HepG2 (cell line): ENCODE data around the gene SURF1. TPM values are rescaled to one million over a fixed set of nuclear protein-coding genes. Genes with fewer than 3 reads are reported as not detected.

ENCODE experiments used
- ATF2 ChIP-seq: sonication (generic); formaldehyde crosslinking; IDR thresholded peaks from 2 replicates; pipeline ENCODE4 v1.4.0; 2020; ENCODE audit warnings: missing genetic modification reagents
- FUBP1 ChIP-seq: sonication (generic); formaldehyde crosslinking; IDR thresholded peaks from 2 replicates; pipeline ENCODE4 v1.5.1; 2020; ENCODE audit warnings: missing genetic modification reagents, mild to moderate bottlenecking, borderline replicate concordance
- GPN1 ChIP-seq: sonication (generic); formaldehyde crosslinking; IDR thresholded peaks from 2 replicates; pipeline ENCODE4 v1.5.1; 2020; ENCODE audit warnings: missing genetic modification reagents, borderline replicate concordance
- NFIC ChIP-seq: IDR thresholded peaks from 2 replicates; pipeline ENCODE4 v1.6.1; 2012; ENCODE audit warnings: mild to moderate bottlenecking, low read length, inconsistent platforms
- TRIM22 ChIP-seq: fragments of 450-650 bp; IDR thresholded peaks from 2 replicates; pipeline ENCODE4 v1.6.1; 2017
- ZHX1 ChIP-seq: sonication (generic); formaldehyde crosslinking; IDR thresholded peaks from 2 replicates; pipeline ENCODE4 v1.8.1; 2022; ENCODE audit warnings: low read depth, mild to moderate bottlenecking, missing genetic modification reagents
- ZNF180 ChIP-seq: sonication (generic); formaldehyde crosslinking; IDR thresholded peaks from 2 replicates; pipeline ENCODE4 v1.4.0; 2020; ENCODE audit warnings: low read depth, missing genetic modification reagents, borderline replicate concordance
- ZNF432 ChIP-seq: sonication (generic); formaldehyde crosslinking; IDR thresholded peaks from 2 replicates; pipeline ENCODE4 v1.5.0; 2020; ENCODE audit warnings: missing genetic modification reagents, mild to moderate bottlenecking, borderline replicate concordance
- ZNF660 ChIP-seq: sonication (generic); formaldehyde crosslinking; IDR thresholded peaks from 2 replicates; pipeline ENCODE4 v1.5.1; 2020; ENCODE audit warnings: mild to moderate bottlenecking, low read depth, missing genetic modification reagents, borderline replicate concordance
- polyA plus RNA-seq, 8 experiments: library from polyadenylated mRNA; depleted of rRNA in 3 of 8; stranded (reverse) in 7 of 8; unstranded in 1 of 8; fragments of >200 nt; fragmentation: Illumina TruSeq in 4 of 8; extraction: Trizol in 4 of 8; gene quantifications; 2 replicates each; pipeline versions ENCODE4 v1.2.1 to v1.2.3, GENCODE V29; 2011 to 2016; ENCODE audit warnings: low read depth in 4 of 8, missing spikeins in 1 of 8, mixed read lengths in 1 of 8; ENCODE audit not compliant: insufficient read depth in 1 of 8
- total RNA-seq, 5 experiments: library from RNA; depleted of rRNA; stranded (reverse); fragments of >200 nt; fragmentation: Illumina TruSeq; extraction: Trizol; gene quantifications; 2 replicates each; pipeline ENCODE4 v1.2.3, GENCODE V29; 2016; ENCODE audit warnings: low read depth in 1 of 5
- TF ChIP-seq, protein P1 (sequence below), 2 experiments: fragments of 450-650 bp in 1 of 2; sonication (generic) in 1 of 2; formaldehyde crosslinking in 1 of 2; IDR thresholded peaks; 2 replicates each; pipeline versions ENCODE4 v1.6.1 to v1.8.0; 2016 to 2022; ENCODE audit warnings: antibody characterized with exemption in 1 of 2, mild to moderate bottlenecking in 1 of 2, missing genetic modification reagents in 1 of 2

Gene SURF1
- total and polyA plus RNA-seq, 2 of the 13 experiments (the other 11 are each of a cell fraction or from before 2014, with no cell fraction given): 17.8 to 40.7 TPM

- no peak for TF ChIP-seq ZHX1 (CRISPR knock-in tag)
- no peak for TF ChIP-seq ZNF660
- TF ChIP-seq ZNF432 (CRISPR knock-in tag): no peak
- TF ChIP-seq TRIM22: no peak
- TF ChIP-seq NFIC: no peak
- no peak for TF ChIP-seq ZNF180 (CRISPR knock-in tag)
- no peak for TF ChIP-seq ATF2 (CRISPR knock-in tag)
- TF ChIP-seq FUBP1 (CRISPR knock-in tag): no peak
- TF ChIP-seq GPN1 (CRISPR knock-in tag): no peak
- TF ChIP-seq, protein P1, sequence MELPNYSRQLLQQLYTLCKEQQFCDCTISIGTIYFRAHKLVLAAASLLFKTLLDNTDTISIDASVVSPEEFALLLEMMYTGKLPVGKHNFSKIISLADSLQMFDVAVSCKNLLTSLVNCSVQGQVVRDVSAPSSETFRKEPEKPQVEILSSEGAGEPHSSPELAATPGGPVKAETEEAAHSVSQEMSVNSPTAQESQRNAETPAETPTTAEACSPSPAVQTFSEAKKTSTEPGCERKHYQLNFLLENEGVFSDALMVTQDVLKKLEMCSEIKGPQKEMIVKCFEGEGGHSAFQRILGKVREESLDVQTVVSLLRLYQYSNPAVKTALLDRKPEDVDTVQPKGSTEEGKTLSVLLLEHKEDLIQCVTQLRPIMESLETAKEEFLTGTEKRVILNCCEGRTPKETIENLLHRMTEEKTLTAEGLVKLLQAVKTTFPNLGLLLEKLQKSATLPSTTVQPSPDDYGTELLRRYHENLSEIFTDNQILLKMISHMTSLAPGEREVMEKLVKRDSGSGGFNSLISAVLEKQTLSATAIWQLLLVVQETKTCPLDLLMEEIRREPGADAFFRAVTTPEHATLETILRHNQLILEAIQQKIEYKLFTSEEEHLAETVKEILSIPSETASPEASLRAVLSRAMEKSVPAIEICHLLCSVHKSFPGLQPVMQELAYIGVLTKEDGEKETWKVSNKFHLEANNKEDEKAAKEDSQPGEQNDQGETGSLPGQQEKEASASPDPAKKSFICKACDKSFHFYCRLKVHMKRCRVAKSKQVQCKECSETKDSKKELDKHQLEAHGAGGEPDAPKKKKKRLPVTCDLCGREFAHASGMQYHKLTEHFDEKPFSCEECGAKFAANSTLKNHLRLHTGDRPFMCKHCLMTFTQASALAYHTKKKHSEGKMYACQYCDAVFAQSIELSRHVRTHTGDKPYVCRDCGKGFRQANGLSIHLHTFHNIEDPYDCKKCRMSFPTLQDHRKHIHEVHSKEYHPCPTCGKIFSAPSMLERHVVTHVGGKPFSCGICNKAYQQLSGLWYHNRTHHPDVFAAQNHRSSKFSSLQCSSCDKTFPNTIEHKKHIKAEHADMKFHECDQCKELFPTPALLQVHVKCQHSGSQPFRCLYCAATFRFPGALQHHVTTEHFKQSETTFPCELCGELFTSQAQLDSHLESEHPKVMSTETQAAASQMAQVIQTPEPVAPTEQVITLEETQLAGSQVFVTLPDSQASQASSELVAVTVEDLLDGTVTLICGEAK (IDR thresholded peaks at IDR 0.05): no peak
- TF ChIP-seq, protein P1 (CRISPR knock-in tag; IDR thresholded peaks at IDR 0.05): no peak
Measured at GRCh38 chr9:133384736-133385321, 28.5 kb upstream of the SURF1 start (continued).
